ENCODE results near the gene UNC93B1. TPM values are rescaled to one million over a fixed set of nuclear protein-coding genes. Genes with fewer than 3 reads are reported as not detected.

Gene UNC93B1
- total and polyA plus RNA-seq, 2 of the 13 experiments (the other 11 are each of a cell fraction or from before 2014, with no cell fraction given): 8.8 to 18.9 TPM

GRCh38 chr11:68053117-68053516, 49.2 kb upstream of the UNC93B1 start:
- intact Hi-C loops (cut with micrococcal nuclease; ENCODE audit: unreplicated experiment): no loop called here
- TF ChIP-seq AGO2 (optimal IDR thresholded peaks at IDR 0.05; ENCODE audit: low read depth, low read length) (peak; percentile 82), ZNF615 (CRISPR knock-in tag; IDR thresholded peaks at IDR 0.05; ENCODE audit: borderline replicate concordance) (no peak), MEIS2 (CRISPR knock-in tag; IDR thresholded peaks at IDR 0.05) (no peak), BORCS8-MEF2B (CRISPR knock-in tag; IDR thresholded peaks at IDR 0.05) (no peak), NFIC (IDR thresholded peaks at IDR 0.05; ENCODE audit: low read length) (no peak), PAF1 (CRISPR knock-in tag; IDR thresholded peaks at IDR 0.05) (peak; percentile 79; the same call in 1 of the 2 replicates), U2AF1 (optimal IDR thresholded peaks at IDR 0.05; ENCODE audit: low read depth, low read length) (no peak), RBM22 (optimal IDR thresholded peaks at IDR 0.05; ENCODE audit: low read length) (peak; percentile 78), TBX2 (CRISPR knock-in tag; IDR thresholded peaks at IDR 0.05; ENCODE audit: borderline replicate concordance) (no peak), ZBTB33 (CRISPR knock-in tag; IDR thresholded peaks at IDR 0.05) (peak; percentile 96), POLR2A (IDR thresholded peaks at IDR 0.05; ENCODE audit: insufficient read depth in 1 of 2, low read depth in 2 of 2, low read length in 2 of 2) (no peak), AKAP8 (CRISPR knock-in tag; IDR thresholded peaks at IDR 0.05) (peak; percentile 34; the same call in 1 of the 2 replicates), ZNF280B (CRISPR knock-in tag; IDR thresholded peaks at IDR 0.05; ENCODE audit: borderline replicate concordance) (peak; percentile 37; the same call in 1 of the 2 replicates), RXRA (CRISPR knock-in tag; IDR thresholded peaks at IDR 0.05) (no peak), MAFK (conservative IDR thresholded peaks at IDR 0.05 in 1 of 2, IDR thresholded peaks at IDR 0.05 in 1 of 2; ENCODE audit: low read length in 2 of 2) (no peak), CBX2 (IDR thresholded peaks at IDR 0.05; ENCODE audit: low read depth, low read length) (no peak), CBX2 (CRISPR knock-in tag; IDR thresholded peaks at IDR 0.05; ENCODE audit: low read depth) (no peak), ZNF687 (CRISPR knock-in tag; IDR thresholded peaks at IDR 0.05) (peak; percentile 12; the same call in 1 of the 2 replicates), MTF1 (CRISPR knock-in tag; IDR thresholded peaks at IDR 0.05) (no peak)

More at GRCh38 chr11:68053117-68053516, 49.2 kb upstream of the UNC93B1 start:
- H3K4me1 ChIP-seq (ENCODE audit: insufficient read depth, low read length): no peaks in the 10 kb centered on the region
- peaks cover 5% of the 10 kb centered on the region; the same call in 1 of the 2 replicates for H4K20me1 ChIP-seq (ENCODE audit: insufficient read depth, low read length)
- no peak overlapping the region for H2AFZ ChIP-seq (ENCODE audit: low read length)
- no peak for DNase-seq (ENCODE audit: low spot score)
- in situ Hi-C loops (cut with HindIII; ENCODE audit: extremely low pct_ligation_motif_present, low pct_unique_long_range_greater_than_20kb): no loop called here
- no peaks in the 10 kb centered on the region for H3K9me3 ChIP-seq (ENCODE audit: low read length)
- CTCF ChIA-PET (ENCODE audit: low intra/inter-chr PET ratio, low total read pairs): no interaction called here
- no peak overlapping the region for H3K4me3 ChIP-seq (replicated peaks in 1 of 3; ENCODE audit: insufficient read depth in 1 of 3, low read depth in 2 of 3, low read length in 3 of 3)
- FAIRE-seq: no peak
- no peak overlapping the region for H3K27ac ChIP-seq (ENCODE audit: extremely low read length, insufficient read depth, low read length)
- H3K4me2 ChIP-seq (ENCODE audit: low read depth, low read length): no peak overlapping the region
- POLR2A ChIA-PET: interaction anchor here (0.8 to 2.8 kb wide), 4 partner anchors 10 to 43 kb away, joined by 3 to 11 read pairs (median 6); partner anchors contain the start of genes ALDH3B1 and TCIRG1
- no TSS peak for BruUV-seq (replicated peaks)
- no peak overlapping the region for H3K9ac ChIP-seq (ENCODE audit: insufficient read depth, low read depth, low read length)
- H3K36me3 ChIP-seq (replicated peaks in 1 of 2; ENCODE audit: control insufficient read depth in 1 of 2, insufficient read depth in 2 of 2, low read length in 2 of 2): peaks cover 20 to 29% of the 10 kb centered on the region in 2 experiments
- WGBS (ENCODE audit: low lambda C conversion rate): 100% methylated on average over 6 of the region's 9 CpGs
- H3K79me2 ChIP-seq (ENCODE audit: insufficient read depth, low read length): no peaks in the 10 kb centered on the region
- no peaks in the 10 kb centered on the region for H3K27me3 ChIP-seq (ENCODE audit: control insufficient read depth in 1 of 2, insufficient read depth in 2 of 2, low read length in 2 of 2)
- peak; percentile 6 for ATAC-seq
